SU-DHL-6 (cell line): ENCODE results near the gene PPM1M.

Source experiments
- H2AFZ ChIP-seq: fragments of 200-600 bp; sonication (generic); 2 replicates; pipeline ENCODE4 v1.6.1; 2014; ENCODE audit warnings: low read depth, mild to moderate bottlenecking, moderate library complexity, mixed read lengths, antibody characterized with exemption, low read length; ENCODE audit not compliant: severe bottlenecking
- H3F3A ChIP-seq: fragments of 200-600 bp; shearing (Covaris generic); 2 replicates; pipeline ENCODE4 v1.6.0; 2016; ENCODE audit warnings: antibody characterized with exemption, mild to moderate bottlenecking; ENCODE audit not compliant: insufficient read depth
- H3K27ac ChIP-seq: fragments of 200-600 bp; sonication (generic); 2 replicates; pipeline ENCODE4 v1.5.1; 2016; ENCODE audit warnings: low read depth, mild to moderate bottlenecking, low read length, moderate library complexity, mixed read lengths
- H3K27me3 ChIP-seq: fragments of 200-600 bp; sonication (generic), shearing (Covaris generic); 2 replicates; pipeline ENCODE4 v1.6.0; 2014; ENCODE audit warnings: mild to moderate bottlenecking, low read length
- H3K36me3 ChIP-seq: fragments of 200-600 bp; sonication (generic); 2 replicates; pipeline ENCODE4 v1.6.1; 2014; ENCODE audit warnings: mild to moderate bottlenecking, low read length, mixed read lengths
- H3K4me2 ChIP-seq: fragments of 300-600, 200-600 bp; shearing (Covaris generic), sonication (generic); 2 replicates; pipeline ENCODE4 v1.6.0; 2014; ENCODE audit warnings: low read length, low read depth, mild to moderate bottlenecking; ENCODE audit not compliant: poor library complexity, severe bottlenecking
- H3K4me3 ChIP-seq: fragments of 200-600 bp; sonication (generic); 2 replicates; pipeline ENCODE4 v1.5.1; 2014; ENCODE audit warnings: antibody characterized with exemption, low read length, mild to moderate bottlenecking, mixed read lengths; ENCODE audit not compliant: insufficient read depth, poor library complexity, severe bottlenecking
- H3K79me2 ChIP-seq: fragments of 200-600 bp; sonication (generic); 2 replicates; pipeline ENCODE4 v1.6.1; 2014; ENCODE audit warnings: mild to moderate bottlenecking, low read length, moderate library complexity; ENCODE audit not compliant: insufficient read depth
- H3K9ac ChIP-seq: fragments of 200-600 bp; sonication (generic); 2 replicates; pipeline ENCODE4 v1.7.0; 2014; ENCODE audit warnings: mild to moderate bottlenecking, low read length
- H3K9me2 ChIP-seq: fragments of 200-600 bp; sonication (generic); replicated peaks from 2 replicates; pipeline ENCODE4 v1.6.1; 2014; ENCODE audit warnings: low read length; ENCODE audit not compliant: insufficient read depth
- H3K9me3 ChIP-seq: fragments of 200-600 bp; sonication (generic); 2 replicates; pipeline ENCODE4 v1.6.1; 2014; ENCODE audit warnings: low read length, mixed read lengths; ENCODE audit not compliant: insufficient read depth
- H4K20me1 ChIP-seq: fragments of 200-600 bp; sonication (generic); 2 replicates; pipeline ENCODE4 v1.6.1; 2014; ENCODE audit warnings: low read depth, mild to moderate bottlenecking, antibody characterized with exemption, low read length, moderate library complexity, mixed read lengths
- CTCF ChIP-seq: fragments of 200-600 bp; sonication (generic); IDR thresholded peaks from one replicate; pipeline ENCODE4 v1.5.1; 2017; ENCODE audit warnings: antibody characterized with exemption, mild to moderate bottlenecking, low read length, moderate library complexity; ENCODE audit not compliant: insufficient read depth, poor library complexity, severe bottlenecking
- EZH2phosphoT487 ChIP-seq: fragments of 200-600 bp; sonication (generic), shearing (Covaris generic); conservative IDR thresholded peaks from 2 replicates; pipeline ENCODE4 v1.6.1; 2018; ENCODE audit warnings: mild to moderate bottlenecking, antibody characterized with exemption, low read length, moderate library complexity, mixed read lengths

The PPM1M gene

GRCh38 chr3:52217409-52217805, 28.2 kb upstream of the PPM1M start:
- Histone ChIP-seq H3K9ac (no peak overlapping the region), H3K9me2 (no peaks in the 10 kb centered on the region), H3K27me3 (no peaks in the 10 kb centered on the region), H3K4me3 (no peak overlapping the region), H3F3A (no peaks in the 10 kb centered on the region), H3K4me2 (no peak overlapping the region), H2AFZ (no peak overlapping the region), H3K27ac (no peak overlapping the region), H3K36me3 (peaks cover 5% of the 10 kb centered on the region; the same call in 1 of the 2 replicates), H3K9me3 (no peaks in the 10 kb centered on the region), H3K79me2 (0 out of 2 replicates have a peak, but pooled peaks cover 6% of the 10 kb centered on the region), H4K20me1 (no peaks in the 10 kb centered on the region)
- TF ChIP-seq EZH2phosphoT487 (no peak), CTCF (no peak)

GRCh38 chr3:52218026-52218425, 27.5 kb upstream of the PPM1M start:
- no peak overlapping the region for H2AFZ ChIP-seq
- no peaks in the 10 kb centered on the region for H3K9me3 ChIP-seq
- peaks cover 9% of the 10 kb centered on the region; the same call in 1 of the 2 replicates for H3K79me2 ChIP-seq
- H3K36me3 ChIP-seq: peaks cover 5% of the 10 kb centered on the region; the same call in 1 of the 2 replicates
- TF ChIP-seq EZH2phosphoT487: no peak
- TF ChIP-seq CTCF: no peak
- H3K9ac ChIP-seq: no peak overlapping the region
- H3K4me3 ChIP-seq: no peak overlapping the region
- H3K4me2 ChIP-seq: no peak overlapping the region
- no peaks in the 10 kb centered on the region for H3K9me2 ChIP-seq
- no peaks in the 10 kb centered on the region for H4K20me1 ChIP-seq
- no peak overlapping the region for H3K27ac ChIP-seq
- H3K27me3 ChIP-seq: no peaks in the 10 kb centered on the region
- H3F3A ChIP-seq: no peaks in the 10 kb centered on the region

GRCh38 chr3:52218454-52218853, 27.1 kb upstream of the PPM1M start:
- Histone ChIP-seq H2AFZ (no peak overlapping the region), H4K20me1 (no peaks in the 10 kb centered on the region), H3K4me3 (no peak overlapping the region), H3K27ac (no peak overlapping the region), H3K27me3 (no peaks in the 10 kb centered on the region), H3K9me3 (no peaks in the 10 kb centered on the region), H3F3A (no peaks in the 10 kb centered on the region), H3K36me3 (peaks cover 5% of the 10 kb centered on the region; the same call in 1 of the 2 replicates), H3K4me2 (no peak overlapping the region), H3K9me2 (no peaks in the 10 kb centered on the region), H3K79me2 (peaks cover 13% of the 10 kb centered on the region; the same call in 1 of the 2 replicates), H3K9ac (no peak overlapping the region)
- TF ChIP-seq EZH2phosphoT487 (no peak), CTCF (no peak)
